PC-3 (cell line): Measurements from ENCODE around the gene NUDT8. TPM values are rescaled to one million over a fixed set of nuclear protein-coding genes. Genes with fewer than 3 reads are reported as not detected.
"Not testable (repeated sequence)": the region's sequence is repeated elsewhere in the genome, so short reads cannot be mapped to it uniquely, and the experiment has no call there.

Experiments
- ATAC-seq: fragments of 200-7000 bp; cut with Tn5 transposase; 2 replicates; pipeline ENCODE4 v1.9.1; 2020; ENCODE audit warnings: mild to moderate bottlenecking, moderate library complexity
- BruUV-seq: library from RNA; stranded (reverse); fragments of 400-500 nt; replicated peaks from 2 replicates; lab custom pipeline; 2021; lab: Mats Ljungman, UMichigan
- CTCF ChIA-PET: fragments of 300-600 bp; sonication (Branson Sonifier 250); formaldehyde crosslinking; loops from one replicate; lab custom pipeline; 2022; ENCODE audit warnings: antibody characterized with exemption; lab: Charles Lee
- POLR2A ChIA-PET: fragments of 300-600 bp; sonication (Branson Sonifier 250); formaldehyde crosslinking; loops from one replicate; lab custom pipeline; 2022; ENCODE audit warnings: antibody characterized with exemption; ENCODE audit not compliant: unreplicated experiment; lab: Charles Lee
- DNase-seq: peaks from one replicate; pipeline ENCODE4 v3.0.0-alpha.2; 2015
- H2AFZ ChIP-seq: fragments of 300-600 bp; sonication (generic); 2 replicates; pipeline ENCODE4 v1.6.0; 2016; ENCODE audit warnings: antibody characterized with exemption, low read length
- H3F3A ChIP-seq: fragments of 300-600 bp; sonication (generic); one replicate; pipeline ENCODE4 v1.6.0; 2017; ENCODE audit warnings: antibody characterized with exemption, low read length, control low read depth, mild to moderate bottlenecking; ENCODE audit not compliant: unreplicated experiment
- H3K27ac ChIP-seq: fragments of 300-600 bp; sonication (generic); 2 replicates; pipeline ENCODE4 v1.5.1; 2016; ENCODE audit warnings: mild to moderate bottlenecking, low read length
- H3K27me3 ChIP-seq: fragments of 300-600 bp; sonication (generic); 2 replicates; pipeline ENCODE4 v1.6.1; 2016; ENCODE audit warnings: low read length, mixed read lengths
- H3K36me3 ChIP-seq: fragments of 300-600 bp; sonication (generic); 2 replicates; pipeline ENCODE4 v1.6.1; 2016; ENCODE audit warnings: low read depth, mixed run types, low read length, mixed read lengths
- H3K4me1 ChIP-seq: fragments of 300-600 bp; sonication (generic); 2 replicates; pipeline ENCODE4 v1.5.1; 2016; ENCODE audit warnings: low read length; ENCODE audit not compliant: insufficient read depth
- H3K4me2 ChIP-seq: fragments of 300-600 bp; sonication (generic); 2 replicates; pipeline ENCODE4 v1.6.0; 2016; ENCODE audit warnings: low read length
- H3K4me3 ChIP-seq: fragments of 300-600 bp; sonication (generic); 2 replicates; pipeline ENCODE4 v1.5.1; 2016; ENCODE audit warnings: mild to moderate bottlenecking, low read length, mixed read lengths
- H3K79me2 ChIP-seq: fragments of 300-600 bp; sonication (generic); 2 replicates; pipeline ENCODE4 v1.6.1; 2017; ENCODE audit warnings: low read length, mixed read lengths
- H3K9ac ChIP-seq: fragments of 300-600 bp; sonication (generic); 2 replicates; pipeline ENCODE4 v1.6.0; 2016; ENCODE audit warnings: mild to moderate bottlenecking, low read length
- H3K9me2 ChIP-seq: fragments of 300-600 bp; sonication (generic); replicated peaks from 2 replicates; pipeline ENCODE4 v1.6.1; 2016; ENCODE audit warnings: mixed run types, low read length, mixed read lengths
- H3K9me3 ChIP-seq: fragments of 300-600 bp; sonication (generic); 2 replicates; pipeline ENCODE4 v1.6.1; 2016; ENCODE audit warnings: low read length, mixed read lengths
- H4K20me1 ChIP-seq: fragments of 300-600 bp; sonication (generic); 2 replicates; pipeline ENCODE4 v1.6.1; 2016; ENCODE audit warnings: low read length, mixed read lengths
- CTCF ChIP-seq: fragments of 300-600 bp; sonication (generic); conservative IDR thresholded peaks from 2 replicates; pipeline ENCODE4 v1.5.1; 2017; ENCODE audit warnings: antibody characterized with exemption, low read depth, mild to moderate bottlenecking, low read length
- EZH2 ChIP-seq: fragments of 300-600 bp; sonication (generic); IDR thresholded peaks from one replicate; pipeline ENCODE4 v1.6.1; 2017; ENCODE audit warnings: antibody characterized with exemption, mild to moderate bottlenecking, low read length; ENCODE audit not compliant: unreplicated experiment
- EZH2phosphoT487 ChIP-seq: fragments of 300-600 bp; sonication (generic); IDR thresholded peaks from 2 replicates; pipeline ENCODE4 v1.6.1; 2018; ENCODE audit warnings: mild to moderate bottlenecking, antibody characterized with exemption, low read length, borderline replicate concordance
- intact Hi-C: fragments of 100-400 bp; cut with micrococcal nuclease; formaldehyde crosslinking; loops from 2 replicates; pipeline ENCODE4 v1.9.0; 2023
- total RNA-seq: library from RNA; depleted of rRNA; stranded (reverse); fragments of >200 nt; gene quantifications from 2 replicates; pipeline ENCODE4 v1.2.3, GENCODE V29; 2014

Gene NUDT8
- total RNA-seq, 1 experiment from 2014 or later, result 50.6 TPM

GRCh38 chr11:67593565-67593905 is 36.2 kb downstream of the NUDT8 start:
- H3K4me2 ChIP-seq, result no peak overlapping the region
- TF ChIP-seq EZH2phosphoT487 (no peak), EZH2 (no peak), CTCF (no peak)
- ATAC-seq (no peak), DNase-seq (no peak)
- no peaks in the 10 kb centered on the region for H3K9me2 ChIP-seq
- no peaks in the 10 kb centered on the region for H4K20me1 ChIP-seq
- H3K27ac ChIP-seq, result no peak overlapping the region
- BruUV-seq, result no TSS peak
- H3K27me3 ChIP-seq, result no peaks in the 10 kb centered on the region; the same call in 1 of the 2 replicates
- H3K36me3 ChIP-seq, result no peaks in the 10 kb centered on the region
- H2AFZ ChIP-seq, result no peak overlapping the region
- no peaks in the 10 kb centered on the region for H3F3A ChIP-seq
- H3K9me3 ChIP-seq, result no peaks in the 10 kb centered on the region
- intact Hi-C loops, result no loop called here
- H3K4me3 ChIP-seq, result no peak overlapping the region
- ChIA-PET POLR2A (no interaction called here), CTCF (no interaction called here)
- no peaks in the 10 kb centered on the region for H3K4me1 ChIP-seq
- no peak overlapping the region for H3K9ac ChIP-seq
- H3K79me2 ChIP-seq, result no peaks in the 10 kb centered on the region

GRCh38 chr11:67592880-67593564 is 36.7 kb downstream of the NUDT8 start:
- no peak overlapping the region for H3K4me2 ChIP-seq
- no peaks in the 10 kb centered on the region for H3F3A ChIP-seq
- no peaks in the 10 kb centered on the region for H4K20me1 ChIP-seq
- H2AFZ ChIP-seq, result no peak overlapping the region
- BruUV-seq, result no TSS peak
- ATAC-seq (no peak), DNase-seq (no peak)
- no peaks in the 10 kb centered on the region for H3K4me1 ChIP-seq
- H3K36me3 ChIP-seq, result peaks cover 2% of the 10 kb centered on the region; the same call in 1 of the 2 replicates
- no peak overlapping the region for H3K27ac ChIP-seq
- no peak for TF ChIP-seq EZH2phosphoT487
- no peak for TF ChIP-seq CTCF
- no peak for TF ChIP-seq EZH2
- H3K79me2 ChIP-seq, result no peaks in the 10 kb centered on the region
- no peak overlapping the region for H3K9ac ChIP-seq
- ChIA-PET CTCF (no interaction called here), POLR2A (interaction anchor here (0.7 kb wide), 1 partner anchor 196 kb away, joined by 7 read pairs; no protein-coding TSS in a partner anchor)
- intact Hi-C loops, result no loop called here
- H3K9me3 ChIP-seq, result no peaks in the 10 kb centered on the region
- H3K9me2 ChIP-seq, result no peaks in the 10 kb centered on the region
- no peaks in the 10 kb centered on the region for H3K27me3 ChIP-seq
- H3K4me3 ChIP-seq, result no peak overlapping the region

- H3K27ac ChIP-seq, H3K36me3 ChIP-seq, DNase-seq, H4K20me1 ChIP-seq, H3K4me1 ChIP-seq, H3K9me2 ChIP-seq, H3K9me3 ChIP-seq, H3K9ac ChIP-seq, H3F3A ChIP-seq, H2AFZ ChIP-seq, BruUV-seq, POLR2A ChIA-PET, H3K27me3 ChIP-seq, ATAC-seq, H3K4me2 ChIP-seq, CTCF ChIA-PET, intact Hi-C loops, H3K4me3 ChIP-seq: not testable (repeated sequence)
- H3K79me2 ChIP-seq, result peaks cover 16% of the 10 kb centered on the region
These were observed 40.8 kb downstream of the NUDT8 start for GRCh38 chr11:67588899-67589415.
